Activated CD4-positive, alpha-beta T cell treated with anti-CD3 and anti-CD28 coated beads, Interleukin-2, Interleukin-4, amounts not matched to agents 100 ng/mL and 50 ng/mL, durations not matched to agents 16 hours and 8 hours (primary cell): ENCODE data around the gene ASCC1.

Source experiments
- DNase-seq: peaks from one replicate; pipeline ENCODE4 v3.0.0-alpha.2; 2020; ENCODE audit warnings: low spot score

ASCC1 gene

GRCh38 chr10:72065439-72066025 is 150.5 kb downstream of the ASCC1 start:
- no peak for DNase-seq

- DNase-seq = no peak
Measured at GRCh38 chr10:72063703-72064391, 152.2 kb downstream of the ASCC1 start.

GRCh38 chr10:72062832-72063702 is 153.0 kb downstream of the ASCC1 start:
- DNase-seq = no peak

GRCh38 chr10:72062382-72062781 is 153.7 kb downstream of the ASCC1 start:
- DNase-seq = no peak

GRCh38 chr10:72061930-72062329 is 154.1 kb downstream of the ASCC1 start:
- DNase-seq = no peak

- DNase-seq = no peak
Measured at GRCh38 chr10:72061491-72061890, 154.6 kb downstream of the ASCC1 start.

- DNase-seq = no peak
Measured at GRCh38 chr10:72059843-72060822, 155.9 kb downstream of the ASCC1 start.

GRCh38 chr10:72058989-72059842 is 156.9 kb downstream of the ASCC1 start:
- DNase-seq = no peak

GRCh38 chr10:72058347-72058898 is 157.7 kb downstream of the ASCC1 start:
- no peak for DNase-seq

GRCh38 chr10:72056932-72057751 is 158.9 kb downstream of the ASCC1 start:
- no peak for DNase-seq

GRCh38 chr10:72056113-72056512 is 160.0 kb downstream of the ASCC1 start:
- DNase-seq = no peak

GRCh38 chr10:72053690-72054089 is 162.4 kb downstream of the ASCC1 start:
- DNase-seq = no peak

GRCh38 chr10:72050873-72051272 is 165.2 kb downstream of the ASCC1 start:
- no peak for DNase-seq

GRCh38 chr10:72049969-72050781 is 165.9 kb downstream of the ASCC1 start:
- no peak for DNase-seq

- DNase-seq = no peak
Measured at GRCh38 chr10:72049472-72049871, 166.6 kb downstream of the ASCC1 start.

GRCh38 chr10:72048450-72049124 is 167.5 kb downstream of the ASCC1 start:
- peak; percentile 91 for DNase-seq
